ENCODE data around the gene CFAP45. TPM values are rescaled to one million over a fixed set of nuclear protein-coding genes. Genes with fewer than 3 reads are reported as not detected.

Gene CFAP45
- total RNA-seq, 1 donor from 2014 or later = not detected

DNA sequence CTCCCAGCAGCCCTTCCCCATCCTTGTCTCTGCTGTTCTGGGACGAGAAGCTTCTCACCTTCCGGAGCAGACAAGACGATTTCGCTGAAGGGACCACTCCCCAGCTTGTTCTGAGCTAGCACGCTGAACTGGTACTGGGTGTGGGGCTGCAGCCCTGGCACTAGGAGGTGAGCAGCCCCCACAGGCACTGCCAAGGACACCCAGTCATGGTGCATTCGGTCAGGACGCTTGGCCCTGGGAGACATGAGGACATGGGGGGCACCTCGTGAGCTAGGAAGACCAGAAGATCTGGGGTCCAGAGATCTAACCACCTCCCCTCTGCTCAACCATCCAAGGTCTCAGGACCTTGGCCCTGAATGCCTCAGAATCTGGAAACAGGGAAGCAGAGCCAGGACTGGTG lies 30.7 kb upstream of the CFAP45 start:
- TF ChIP-seq, protein P1, sequence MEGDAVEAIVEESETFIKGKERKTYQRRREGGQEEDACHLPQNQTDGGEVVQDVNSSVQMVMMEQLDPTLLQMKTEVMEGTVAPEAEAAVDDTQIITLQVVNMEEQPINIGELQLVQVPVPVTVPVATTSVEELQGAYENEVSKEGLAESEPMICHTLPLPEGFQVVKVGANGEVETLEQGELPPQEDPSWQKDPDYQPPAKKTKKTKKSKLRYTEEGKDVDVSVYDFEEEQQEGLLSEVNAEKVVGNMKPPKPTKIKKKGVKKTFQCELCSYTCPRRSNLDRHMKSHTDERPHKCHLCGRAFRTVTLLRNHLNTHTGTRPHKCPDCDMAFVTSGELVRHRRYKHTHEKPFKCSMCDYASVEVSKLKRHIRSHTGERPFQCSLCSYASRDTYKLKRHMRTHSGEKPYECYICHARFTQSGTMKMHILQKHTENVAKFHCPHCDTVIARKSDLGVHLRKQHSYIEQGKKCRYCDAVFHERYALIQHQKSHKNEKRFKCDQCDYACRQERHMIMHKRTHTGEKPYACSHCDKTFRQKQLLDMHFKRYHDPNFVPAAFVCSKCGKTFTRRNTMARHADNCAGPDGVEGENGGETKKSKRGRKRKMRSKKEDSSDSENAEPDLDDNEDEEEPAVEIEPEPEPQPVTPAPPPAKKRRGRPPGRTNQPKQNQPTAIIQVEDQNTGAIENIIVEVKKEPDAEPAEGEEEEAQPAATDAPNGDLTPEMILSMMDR (conservative IDR thresholded peaks at IDR 0.05) = no peak
- Mint-ChIP-seq H3K36me3 (ENCODE audit: low read depth) (no peaks in the 10 kb centered on the region), H3K27ac (ENCODE audit: unreplicated experiment) (no peak overlapping the region), H3K4me1 (peaks cover 9% of the 10 kb centered on the region), H3K4me3 (no peak overlapping the region), H3K9me3 (no peaks in the 10 kb centered on the region), H3K27me3 (ENCODE audit: low read depth) (peaks cover 1% of the 10 kb centered on the region)
- no peak for DNase-seq (ENCODE audit: low read depth, low spot score)

DNA sequence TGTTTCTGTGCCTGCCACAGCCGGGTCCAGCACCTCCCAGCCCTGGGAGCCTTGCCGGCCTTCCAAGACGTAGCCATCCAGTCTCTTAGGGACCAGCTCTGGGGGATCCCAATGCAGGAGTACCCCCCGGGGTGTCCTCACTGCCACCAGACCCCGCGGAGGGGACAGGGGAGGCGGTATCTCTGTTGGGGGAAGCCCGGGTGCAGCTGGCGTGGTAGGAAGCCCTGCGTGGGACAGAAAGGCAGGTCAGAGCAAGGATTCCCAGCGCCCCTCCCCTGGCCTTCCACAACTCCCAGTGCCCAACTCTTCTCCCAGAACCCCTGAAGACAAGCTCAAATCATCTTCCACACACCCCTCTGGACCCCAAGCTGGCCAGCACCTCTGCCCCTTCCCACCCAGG lies 30.3 kb upstream of the CFAP45 start:
- Mint-ChIP-seq H3K36me3 (ENCODE audit: low read depth) (no peaks in the 10 kb centered on the region), H3K27me3 (ENCODE audit: low read depth) (peaks cover 6% of the 10 kb centered on the region), H3K27ac (ENCODE audit: unreplicated experiment) (no peak overlapping the region), H3K4me1 (peaks cover 13% of the 10 kb centered on the region), H3K4me3 (no peak overlapping the region), H3K9me3 (no peaks in the 10 kb centered on the region)
- TF ChIP-seq, protein P1 (conservative IDR thresholded peaks at IDR 0.05) = no peak
- no peak for DNase-seq (ENCODE audit: low read depth, low spot score)

DNA sequence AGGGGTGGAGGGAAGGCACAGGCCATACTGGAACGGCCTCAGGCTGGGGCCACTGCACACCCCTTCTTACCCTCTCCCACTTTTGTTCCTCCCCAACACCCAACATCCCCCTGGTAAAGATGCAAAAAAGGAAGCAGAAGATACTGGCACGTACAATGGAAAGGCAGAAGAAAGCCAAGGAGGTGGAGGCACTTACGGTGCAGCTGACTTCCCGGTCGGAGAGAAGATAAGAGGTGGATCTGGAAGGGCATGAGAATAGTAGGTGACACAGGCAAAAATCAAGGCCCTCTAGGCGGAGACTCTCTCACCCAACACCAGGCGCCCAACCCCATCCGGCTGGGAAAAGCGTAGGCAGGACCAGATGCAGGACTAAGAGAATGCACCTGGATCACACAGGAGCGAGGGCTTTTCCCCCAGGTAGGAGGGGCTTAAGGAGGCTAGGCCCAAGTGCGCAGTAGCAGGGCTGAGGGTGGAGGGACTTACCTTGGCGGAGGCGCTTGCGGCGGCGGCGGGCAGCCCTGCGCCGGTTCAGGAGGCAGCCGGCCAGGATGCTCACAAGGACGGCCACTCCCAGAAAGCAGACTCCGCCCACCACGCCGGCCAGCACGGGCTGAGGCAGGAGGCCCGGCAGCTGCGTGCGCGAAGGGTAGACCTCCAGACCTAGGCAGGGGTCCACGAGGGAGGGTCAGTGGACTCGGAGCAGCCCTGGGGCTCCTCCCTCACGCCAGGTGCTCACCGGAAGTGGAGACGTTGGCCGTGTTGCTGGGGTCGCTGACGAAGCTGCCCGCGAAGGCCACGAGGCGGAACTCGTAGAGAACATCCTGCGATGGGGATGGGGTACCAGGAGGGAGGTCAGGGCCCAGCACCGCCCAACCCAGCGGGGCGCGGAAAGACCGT lies 29.4 kb upstream of the CFAP45 start:
- Mint-ChIP-seq H3K9me3 (no peaks in the 10 kb centered on the region), H3K4me3 (no peak overlapping the region), H3K27ac (ENCODE audit: unreplicated experiment) (peak overlapping the region; percentile 32), H3K4me1 (peaks cover 18% of the 10 kb centered on the region), H3K36me3 (ENCODE audit: low read depth) (no peaks in the 10 kb centered on the region), H3K27me3 (ENCODE audit: low read depth) (peaks cover 11% of the 10 kb centered on the region)
- no peak for DNase-seq (ENCODE audit: low read depth, low spot score)
- TF ChIP-seq, protein P1 (conservative IDR thresholded peaks at IDR 0.05) = no peak

DNA sequence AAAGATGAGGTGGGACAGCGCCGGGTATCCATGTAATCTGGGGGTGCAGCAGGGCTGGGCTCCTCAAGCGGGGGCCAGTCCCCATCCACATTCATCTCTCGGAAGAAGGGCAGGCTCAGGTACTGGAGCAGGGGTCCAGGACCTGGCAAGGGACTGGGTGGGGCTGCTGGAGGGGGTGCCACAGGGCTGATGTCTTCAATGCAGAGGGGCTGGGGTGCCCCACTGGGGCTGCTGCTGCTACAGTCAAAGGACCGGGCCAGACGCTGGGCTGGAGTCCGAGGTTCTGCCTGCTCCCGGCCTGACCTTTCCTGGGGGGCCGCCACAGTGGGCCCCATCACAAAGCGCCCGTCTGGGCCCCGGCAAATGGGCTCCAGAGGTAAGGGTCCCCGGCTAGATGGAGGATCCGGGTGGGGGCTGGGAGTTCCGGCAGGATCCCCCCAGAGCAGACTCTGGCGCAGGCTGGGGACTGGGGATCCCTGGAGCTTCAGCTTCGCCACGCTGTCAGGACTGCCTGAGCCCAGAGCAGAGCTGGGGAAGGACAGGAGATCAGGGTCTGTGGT lies 28.6 kb upstream of the CFAP45 start:
- no peak for DNase-seq (ENCODE audit: low read depth, low spot score)
- Mint-ChIP-seq H3K4me1 (peaks cover 26% of the 10 kb centered on the region), H3K9me3 (no peaks in the 10 kb centered on the region), H3K27me3 (ENCODE audit: low read depth) (peaks cover 19% of the 10 kb centered on the region), H3K36me3 (ENCODE audit: low read depth) (no peaks in the 10 kb centered on the region), H3K27ac (ENCODE audit: unreplicated experiment) (peak overlapping the region; percentile 32), H3K4me3 (no peak overlapping the region)
- TF ChIP-seq, protein P1 (conservative IDR thresholded peaks at IDR 0.05) = no peak

DNA sequence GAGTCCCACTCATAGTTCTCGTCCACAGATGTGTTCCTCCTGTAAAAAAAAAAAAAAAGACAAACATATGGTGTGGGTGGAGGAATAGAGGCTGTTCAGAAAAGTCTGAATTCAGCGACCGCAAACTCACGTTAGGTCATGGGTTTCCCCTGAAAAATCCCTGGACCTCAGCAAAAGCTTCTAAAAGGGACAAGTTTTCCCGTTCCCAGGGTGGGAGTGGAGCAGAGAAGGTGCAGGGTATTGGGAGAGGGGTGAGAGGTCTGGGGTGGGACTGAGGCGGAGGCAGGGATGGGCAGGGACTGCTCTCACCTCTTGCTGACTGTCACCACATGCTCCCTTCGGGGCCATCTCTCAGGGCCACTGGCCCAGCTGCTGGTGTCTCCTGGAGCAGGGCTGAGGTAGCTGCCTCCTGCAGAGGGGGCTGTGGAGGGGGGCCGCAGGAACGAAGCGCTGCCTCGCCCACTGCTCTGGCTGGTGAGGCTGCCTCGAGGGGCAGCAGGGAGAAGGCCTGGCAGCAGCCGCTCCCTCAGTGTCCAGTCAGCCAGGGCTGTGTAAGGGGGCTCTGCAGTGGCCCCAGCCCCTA lies 28.0 kb upstream of the CFAP45 start:
- no peak overlapping the region for H3K27ac Mint-ChIP-seq (ENCODE audit: unreplicated experiment)
- TF ChIP-seq, protein P1 (conservative IDR thresholded peaks at IDR 0.05) = no peak
- H3K36me3 Mint-ChIP-seq (ENCODE audit: low read depth) = no peaks in the 10 kb centered on the region
- no peaks in the 10 kb centered on the region for H3K9me3 Mint-ChIP-seq
- DNase-seq (ENCODE audit: low read depth, low spot score) = no peak
- peaks cover 32% of the 10 kb centered on the region for H3K4me1 Mint-ChIP-seq
- no peak overlapping the region for H3K4me3 Mint-ChIP-seq
- H3K27me3 Mint-ChIP-seq (ENCODE audit: low read depth) = peaks cover 25% of the 10 kb centered on the region
